GM12878 (cell line): ENCODE data around the gene ABCC11. TPM values are rescaled to one million over a fixed set of nuclear protein-coding genes. Genes with fewer than 3 reads are reported as not detected.

Experiments
- ATAC-seq: fragments of 200-7000 bp; cut with Tn5 transposase; 3 replicates; pipeline ENCODE4 v1.9.1; 2020; ENCODE audit warnings: mild to moderate bottlenecking, moderate library complexity
- BruUV-seq: library from RNA; stranded (reverse); fragments of 400-500 nt; replicated peaks from 2 replicates; lab custom pipeline; 2021; lab: Mats Ljungman, UMichigan
- CTCF ChIA-PET: fragments of 300-600 bp; sonication (Branson Sonifier 250); formaldehyde crosslinking; extraction: SDS; loops from one replicate; lab custom pipeline; 2021; ENCODE audit warnings: inconsistent platforms; lab: Yijun Ruan, JAX
- POLR2A ChIA-PET: fragments of 350-600 bp; formaldehyde crosslinking; extraction: SDS; loops from one replicate; lab custom pipeline; 2021; ENCODE audit warnings: inconsistent platforms; lab: Charles Lee
- RAD21 ChIA-PET: fragments of 300-600 bp; sonication (Branson Sonifier 250); formaldehyde crosslinking; loops from one replicate; lab custom pipeline; 2023; ENCODE audit warnings: antibody characterized with exemption; ENCODE audit not compliant: unreplicated experiment; lab: Charles Lee
- SMC1A ChIA-PET: fragments of 300-600 bp; sonication (Branson Sonifier 250); formaldehyde crosslinking; loops from one replicate; lab custom pipeline; 2023; ENCODE audit not compliant: unreplicated experiment, uncharacterized antibody; lab: Charles Lee
- DNase-seq: peaks from one replicate; pipeline ENCODE4 v3.0.0-alpha.2; 2011; ENCODE audit warnings: low read depth, low spot score
- FAIRE-seq: peaks from 3 replicates; lab custom pipeline; 2011; peaks lifted over from hg19 to GRCh38; lab: Jason Lieb, UNC
- H2AFZ ChIP-seq: 2 replicates; pipeline ENCODE4 v1.6.0; 2011; ENCODE audit warnings: low read depth, low read length, control low read depth; ENCODE audit not compliant: control insufficient read depth
- H3K27ac ChIP-seq: 2 replicates; pipeline ENCODE4 v1.5.1; 2011; ENCODE audit warnings: control low read depth; ENCODE audit not compliant: control insufficient read depth, insufficient read depth
- H3K27me3 ChIP-seq, 2 experiments: replicated peaks in 1 of 2; 2 replicates each; pipeline versions ENCODE4 v1.6.0 to v1.6.1; 2011; ENCODE audit warnings: low read length in 1 of 2; ENCODE audit not compliant: control insufficient read depth in 2 of 2, insufficient read depth in 2 of 2
- H3K36me3 ChIP-seq, 2 experiments: 2 replicates each; pipeline ENCODE4 v1.5.1; 2011; ENCODE audit warnings: low read length in 1 of 2; ENCODE audit not compliant: control insufficient read depth in 2 of 2, insufficient read depth in 2 of 2
- H3K4me1 ChIP-seq: 2 replicates; pipeline ENCODE4 v1.6.1; 2011; ENCODE audit warnings: mild to moderate bottlenecking, low read length, moderate library complexity, mixed read lengths; ENCODE audit not compliant: control insufficient read depth, insufficient read depth
- H3K4me2 ChIP-seq: 2 replicates; pipeline ENCODE4 v1.6.0; 2011; ENCODE audit warnings: control low read depth; ENCODE audit not compliant: control insufficient read depth, insufficient read depth
- H3K4me3 ChIP-seq: fragments of 200-600 bp; sonication (generic); 2 replicates; pipeline ENCODE4 v1.5.1; 2016
- H3K79me2 ChIP-seq: 2 replicates; pipeline ENCODE4 v1.6.0; 2011; ENCODE audit warnings: low read length; ENCODE audit not compliant: control insufficient read depth, insufficient read depth
- H3K9ac ChIP-seq: 2 replicates; pipeline ENCODE4 v1.8.0; 2011; ENCODE audit warnings: low read length, control low read depth, mixed read lengths; ENCODE audit not compliant: control insufficient read depth, insufficient read depth
- H3K9me3 ChIP-seq: replicated peaks from 3 replicates; pipeline ENCODE4 v1.5.1; 2011; ENCODE audit warnings: mild to moderate bottlenecking, low read length; ENCODE audit not compliant: control insufficient read depth, insufficient read depth
- H4K20me1 ChIP-seq: 2 replicates; pipeline ENCODE4 v1.6.0; 2011; ENCODE audit not compliant: control insufficient read depth, insufficient read depth
- CBFB ChIP-seq: IDR thresholded peaks from 2 replicates; pipeline ENCODE4 v1.6.1; 2016; ENCODE audit warnings: antibody characterized with exemption, low read depth
- CHD1 ChIP-seq: IDR thresholded peaks from 2 replicates; pipeline ENCODE4 v1.6.1; 2012; ENCODE audit warnings: low read depth, low read length, improper control_type of control experiment
- CHD2 ChIP-seq: IDR thresholded peaks from 2 replicates; pipeline ENCODE4 v1.6.1; 2011; ENCODE audit warnings: low read depth, low read length, improper control_type of control experiment, borderline replicate concordance
- EED ChIP-seq: sonication (generic); IDR thresholded peaks from 2 replicates; pipeline ENCODE4 v1.6.1; 2016; ENCODE audit warnings: antibody characterized with exemption, low read depth
- EP300 ChIP-seq, 2 experiments: fragments of 150-350 bp in 1 of 2; IDR thresholded peaks; 2 replicates each; pipeline ENCODE4 v1.6.1; 2011 to 2012; ENCODE audit warnings: low read depth in 2 of 2, low read length in 2 of 2, borderline replicate concordance in 1 of 2, improper control_type of control experiment in 1 of 2, inconsistent platforms in 1 of 2; ENCODE audit not compliant: control insufficient read depth in 1 of 2
- GATAD2B ChIP-seq: fragments of 450-650 bp; conservative IDR thresholded peaks from 2 replicates; pipeline ENCODE4 v1.6.1; 2017; ENCODE audit warnings: low read depth, mild to moderate bottlenecking, moderate library complexity
- IKZF1 ChIP-seq: fragments of 450-650 bp; conservative IDR thresholded peaks from 2 replicates; pipeline ENCODE4 v1.6.1; 2017; ENCODE audit warnings: antibody characterized with exemption, mild to moderate bottlenecking
- JUNB ChIP-seq: IDR thresholded peaks from 2 replicates; pipeline ENCODE4 v1.6.1; 2016; ENCODE audit warnings: antibody characterized with exemption, mild to moderate bottlenecking
- POLR2AphosphoS5 ChIP-seq: IDR thresholded peaks from 2 replicates; pipeline ENCODE4 v1.6.1; 2011; ENCODE audit warnings: mild to moderate bottlenecking, low read length, inconsistent platforms
- POU2F2 ChIP-seq: IDR thresholded peaks from 3 replicates; pipeline ENCODE4 v1.6.1; 2011; ENCODE audit warnings: low read depth, mild to moderate bottlenecking, low read length, borderline replicate concordance
- RUNX3 ChIP-seq: IDR thresholded peaks from 2 replicates; pipeline ENCODE4 v1.6.1; 2012; ENCODE audit warnings: low read length, inconsistent platforms
- STAT3 ChIP-seq: IDR thresholded peaks from 2 replicates; pipeline ENCODE4 v1.6.1; 2011; ENCODE audit warnings: low read depth, low read length, improper control_type of control experiment
- TCF12 ChIP-seq: IDR thresholded peaks from 2 replicates; pipeline ENCODE4 v1.6.1; 2011; ENCODE audit warnings: low read depth, mild to moderate bottlenecking, low read length
- ZNF274 ChIP-seq: IDR thresholded peaks from one replicate; pipeline ENCODE4 v1.8.0; 2011; ENCODE audit not compliant: insufficient read length, insufficient read depth
- ZNF384 ChIP-seq: IDR thresholded peaks from 2 replicates; pipeline ENCODE4 v1.6.1; 2012; ENCODE audit warnings: low read depth, mild to moderate bottlenecking, low read length, improper control_type of control experiment, borderline replicate concordance
- WGBS: methylation state at CpG from one replicate; pipeline ENCODE4 v1.1.6; 2016; ENCODE audit warnings: low lambda C conversion rate; ENCODE audit not compliant: insufficient replicate concordance, insufficient coverage; ENCODE audit errors: missing lambda C conversion rate; 5-methylcytosine and 5-hydroxymethylcytosine counted together
- in situ Hi-C: fragments of 300-500 bp; cut with MboI; formaldehyde crosslinking; loops from 9 replicates; pipeline ENCODE4 v1.14.3; 2018; ENCODE audit warnings: mixed read lengths
- intact Hi-C: fragments of 100-400 bp; cut with micrococcal nuclease; formaldehyde crosslinking; loops from one replicate; pipeline ENCODE4 v1.14.2; 2022; ENCODE audit not compliant: unreplicated experiment
- polyA plus RNA-seq, 11 experiments: library from polyadenylated mRNA; depleted of rRNA in 4 of 11; unstranded in 6 of 11; stranded (reverse) in 5 of 11; fragments of >200 nt; fragmentation: Nextera tagmentation in 4 of 11; fragmentation: Illumina TruSeq in 1 of 11; extraction: Ambion mirVana in 4 of 11; extraction: Trizol in 1 of 11; gene quantifications; 1 replicate in 1 of 11; 2 replicates in 10 of 11; pipeline versions ENCODE4 v1.2.1 to v1.2.3, GENCODE V29; 2011 to 2016; ENCODE audit warnings: inconsistent platforms in 2 of 11, missing spikeins in 2 of 11, low read depth in 1 of 11
- total RNA-seq, 4 experiments: library from RNA; depleted of rRNA in 3 of 4; stranded (reverse); fragments of >200 nt in 3 of 4; fragmentation: Illumina TruSeq in 1 of 4; extraction: Trizol in 1 of 4; gene quantifications; 2 replicates each; pipeline versions ENCODE4 v1.2.1 to v1.2.3, GENCODE V29; 2013 to 2021
- TF ChIP-seq, protein P1 (sequence below): fragments of 450-650 bp; formaldehyde crosslinking; IDR thresholded peaks from 2 replicates; pipeline ENCODE4 v1.5.0; 2022; ENCODE audit warnings: mild to moderate bottlenecking, missing genetic modification characterization

The ABCC11 gene
- total and polyA plus RNA-seq, 10 of the 15 experiments (the other 5 are each of a cell fraction or from before 2014, with no cell fraction given): 0.04 to 0.20 (median 0.10) TPM; not detected in 6

GRCh38 chr16:48129926-48130325 is 117.4 kb downstream of the ABCC11 start:
- Histone ChIP-seq H3K9me3 (no peaks in the 10 kb centered on the region), H2AFZ (no peak overlapping the region), H3K4me2 (no peak overlapping the region), H3K27ac (no peak overlapping the region), H3K4me3 (no peak overlapping the region), H3K27me3 (no peaks in the 10 kb centered on the region), H3K79me2 (no peaks in the 10 kb centered on the region), H3K9ac (no peak overlapping the region), H3K4me1 (no peaks in the 10 kb centered on the region), H4K20me1 (no peaks in the 10 kb centered on the region), H3K36me3 (no peaks in the 10 kb centered on the region)
- no peak for ATAC-seq
- CTCF ChIA-PET: no interaction called here
- RAD21 ChIA-PET: no interaction called here
- TF ChIP-seq GATAD2B (no peak), IKZF1 (no peak)
- in situ Hi-C loops: no loop called here
- BruUV-seq: no TSS peak
- SMC1A ChIA-PET: interaction anchor here (0.6 kb wide), 1 partner anchor 889 kb away, joined by 3 read pairs; no protein-coding TSS in a partner anchor
- 50% methylated on average over 3 of the region's 3 CpGs for WGBS
- no peak for FAIRE-seq
- DNase-seq: no peak
- POLR2A ChIA-PET: no interaction called here
- intact Hi-C loops: no loop called here

DNA sequence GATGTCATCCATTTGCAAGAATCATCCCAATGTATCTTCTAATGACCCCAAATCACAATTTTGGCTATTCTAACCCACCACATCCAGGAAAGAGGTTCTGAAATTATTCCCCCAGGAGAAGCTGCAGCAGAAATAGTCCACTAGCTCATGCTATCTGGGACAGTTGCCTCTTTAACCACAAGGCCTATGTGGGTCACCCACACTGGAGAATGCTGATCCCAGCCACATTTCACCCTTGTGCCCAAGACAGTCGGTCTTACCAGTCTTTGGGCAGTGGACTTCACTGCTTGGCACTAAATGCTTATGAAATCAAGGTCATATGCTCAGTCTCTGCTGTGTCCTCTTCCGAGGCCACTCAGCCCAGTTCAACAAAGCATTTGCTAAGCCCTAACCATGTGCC is 118.6 kb downstream of the ABCC11 start:
- ChIA-PET RAD21 (no interaction called here), POLR2A (no interaction called here), CTCF (no interaction called here), SMC1A (no interaction called here)
- 7% methylated on average over 2 of the region's 2 CpGs for WGBS
- intact Hi-C loops (no loop called here), in situ Hi-C loops (no loop called here)
- TF ChIP-seq EP300 (IDR thresholded peaks at IDR 0.05; ENCODE audit: borderline replicate concordance in 1 of 2, control insufficient read depth in 1 of 2, low read depth in 2 of 2, low read length in 2 of 2) (no peak), JUNB (no peak), ZNF384 (no peak), CBFB (no peak), EED (no peak), POLR2AphosphoS5 (no peak), POU2F2 (no peak), CHD2 (no peak), TCF12 (no peak), CHD1 (no peak), ZNF274 (no peak), STAT3 (no peak), RUNX3 (no peak)
- TF ChIP-seq, protein P1, sequence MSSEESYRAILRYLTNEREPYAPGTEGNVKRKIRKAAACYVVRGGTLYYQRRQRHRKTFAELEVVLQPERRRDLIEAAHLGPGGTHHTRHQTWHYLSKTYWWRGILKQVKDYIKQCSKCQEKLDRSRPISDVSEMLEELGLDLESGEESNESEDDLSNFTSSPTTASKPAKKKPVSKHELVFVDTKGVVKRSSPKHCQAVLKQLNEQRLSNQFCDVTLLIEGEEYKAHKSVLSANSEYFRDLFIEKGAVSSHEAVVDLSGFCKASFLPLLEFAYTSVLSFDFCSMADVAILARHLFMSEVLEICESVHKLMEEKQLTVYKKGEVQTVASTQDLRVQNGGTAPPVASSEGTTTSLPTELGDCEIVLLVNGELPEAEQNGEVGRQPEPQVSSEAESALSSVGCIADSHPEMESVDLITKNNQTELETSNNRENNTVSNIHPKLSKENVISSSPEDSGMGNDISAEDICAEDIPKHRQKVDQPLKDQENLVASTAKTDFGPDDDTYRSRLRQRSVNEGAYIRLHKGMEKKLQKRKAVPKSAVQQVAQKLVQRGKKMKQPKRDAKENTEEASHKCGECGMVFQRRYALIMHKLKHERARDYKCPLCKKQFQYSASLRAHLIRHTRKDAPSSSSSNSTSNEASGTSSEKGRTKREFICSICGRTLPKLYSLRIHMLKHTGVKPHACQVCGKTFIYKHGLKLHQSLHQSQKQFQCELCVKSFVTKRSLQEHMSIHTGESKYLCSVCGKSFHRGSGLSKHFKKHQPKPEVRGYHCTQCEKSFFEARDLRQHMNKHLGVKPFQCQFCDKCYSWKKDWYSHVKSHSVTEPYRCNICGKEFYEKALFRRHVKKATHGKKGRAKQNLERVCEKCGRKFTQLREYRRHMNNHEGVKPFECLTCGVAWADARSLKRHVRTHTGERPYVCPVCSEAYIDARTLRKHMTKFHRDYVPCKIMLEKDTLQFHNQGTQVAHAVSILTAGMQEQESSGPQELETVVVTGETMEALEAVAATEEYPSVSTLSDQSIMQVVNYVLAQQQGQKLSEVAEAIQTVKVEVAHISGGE (CRISPR knock-in tag): no peak
- no peak for ATAC-seq
- H3K79me2 ChIP-seq: no peaks in the 10 kb centered on the region
- H4K20me1 ChIP-seq: no peaks in the 10 kb centered on the region
- no peak overlapping the region for H3K4me3 ChIP-seq
- H2AFZ ChIP-seq: no peak overlapping the region
- H3K27me3 ChIP-seq: no peaks in the 10 kb centered on the region
- H3K27ac ChIP-seq: no peak overlapping the region
- DNase-seq: no peak
- H3K9me3 ChIP-seq: no peaks in the 10 kb centered on the region
- no peaks in the 10 kb centered on the region for H3K4me1 ChIP-seq
- no peak for FAIRE-seq
- no peak overlapping the region for H3K9ac ChIP-seq
- BruUV-seq: no TSS peak
- no peaks in the 10 kb centered on the region for H3K36me3 ChIP-seq
- H3K4me2 ChIP-seq: no peak overlapping the region
